Lower leg skin (tissue), 3 donors: ENCODE results near the gene IFNAR2.

Experiments used
- POLR2A ChIP-seq, 2 donors: fragments of 450-650 bp; IDR thresholded peaks; one replicate each; pipeline ENCODE4 v1.6.1; 2016 to 2017; ENCODE audit warnings: antibody characterized with exemption in 2 of 2, mild to moderate bottlenecking in 1 of 2, moderate library complexity in 1 of 2
- TF ChIP-seq, protein P1 (sequence below), 3 donors: fragments of 450-650 bp; IDR thresholded peaks; one replicate each; pipeline ENCODE4 v1.5.1; 2016; ENCODE audit warnings: antibody characterized with exemption in 3 of 3, mild to moderate bottlenecking in 3 of 3, moderate library complexity in 2 of 3

GRCh38 chr21:33234635-33235520 is 5.1 kb downstream of the IFNAR2 start:
- TF ChIP-seq, protein P1, sequence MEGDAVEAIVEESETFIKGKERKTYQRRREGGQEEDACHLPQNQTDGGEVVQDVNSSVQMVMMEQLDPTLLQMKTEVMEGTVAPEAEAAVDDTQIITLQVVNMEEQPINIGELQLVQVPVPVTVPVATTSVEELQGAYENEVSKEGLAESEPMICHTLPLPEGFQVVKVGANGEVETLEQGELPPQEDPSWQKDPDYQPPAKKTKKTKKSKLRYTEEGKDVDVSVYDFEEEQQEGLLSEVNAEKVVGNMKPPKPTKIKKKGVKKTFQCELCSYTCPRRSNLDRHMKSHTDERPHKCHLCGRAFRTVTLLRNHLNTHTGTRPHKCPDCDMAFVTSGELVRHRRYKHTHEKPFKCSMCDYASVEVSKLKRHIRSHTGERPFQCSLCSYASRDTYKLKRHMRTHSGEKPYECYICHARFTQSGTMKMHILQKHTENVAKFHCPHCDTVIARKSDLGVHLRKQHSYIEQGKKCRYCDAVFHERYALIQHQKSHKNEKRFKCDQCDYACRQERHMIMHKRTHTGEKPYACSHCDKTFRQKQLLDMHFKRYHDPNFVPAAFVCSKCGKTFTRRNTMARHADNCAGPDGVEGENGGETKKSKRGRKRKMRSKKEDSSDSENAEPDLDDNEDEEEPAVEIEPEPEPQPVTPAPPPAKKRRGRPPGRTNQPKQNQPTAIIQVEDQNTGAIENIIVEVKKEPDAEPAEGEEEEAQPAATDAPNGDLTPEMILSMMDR (IDR thresholded peaks at IDR 0.05), result no peak
- no peak for TF ChIP-seq POLR2A (IDR thresholded peaks at IDR 0.05)
